HCT116 (cell line): ENCODE data around the gene MANEAL. TPM values are rescaled to one million over a fixed set of nuclear protein-coding genes. Genes with fewer than 3 reads are reported as not detected.

ENCODE experiments used
- ATAC-seq: fragments of 200-7000 bp; cut with Tn5 transposase; 2 replicates; pipeline ENCODE4 v1.9.1; 2020; ENCODE audit warnings: mild to moderate bottlenecking, moderate library complexity
- BruUV-seq: library from RNA; stranded (reverse); fragments of 400-500 nt; replicated peaks from 2 replicates; lab custom pipeline; 2021; lab: Mats Ljungman, UMichigan
- CTCF ChIA-PET: fragments of 300-600 bp; sonication (Branson Sonifier 250); formaldehyde crosslinking; loops from one replicate; lab custom pipeline; 2021; ENCODE audit warnings: antibody characterized with exemption; lab: Charles Lee
- POLR2A ChIA-PET: fragments of 300-600, 350-600 bp; sonication (Branson Sonifier 250); formaldehyde crosslinking; loops from one replicate; lab custom pipeline; 2021; ENCODE audit warnings: antibody characterized with exemption; lab: Charles Lee
- RAD21 ChIA-PET, 2 experiments: fragments of 300-600 bp; sonication (Branson Sonifier 250); formaldehyde crosslinking; loops; one replicate each; lab custom pipeline; 2023; ENCODE audit warnings: low total read pairs in 2 of 2; ENCODE audit not compliant: uncharacterized antibody in 2 of 2, unreplicated experiment in 2 of 2, low non-redundant PET in 1 of 2; lab: Charles Lee
- DNase-seq: peaks from one replicate; pipeline ENCODE4 v3.0.0-alpha.2; 2010; ENCODE audit warnings: low read depth, low spot score
- H2AFZ ChIP-seq: fragments of 200-600 bp; shearing (Covaris generic), sonication (generic); 2 replicates; pipeline ENCODE4 v1.6.1; 2017; ENCODE audit warnings: low read depth, mixed run types, mixed read lengths, antibody characterized with exemption, low read length; ENCODE audit not compliant: poor library complexity, severe bottlenecking
- H3K27ac ChIP-seq: 2 replicates; pipeline ENCODE4 v1.5.1; 2012; ENCODE audit warnings: low read depth, low read length
- H3K27me3 ChIP-seq: fragments of 200-600 bp; sonication (generic); 2 replicates; pipeline ENCODE4 v1.6.1; 2016; ENCODE audit warnings: mixed run types, low read length, mixed read lengths; ENCODE audit not compliant: insufficient read depth
- H3K36me3 ChIP-seq, 2 experiments: fragments of 200-500 bp in 1 of 2; fragments of 200-600 bp in 1 of 2; sonication (Bioruptor generic) in 1 of 2; sonication (generic) in 1 of 2; 2 replicates each; pipeline versions ENCODE4 v1.5.1 to v1.6.1; 2014 to 2016; ENCODE audit warnings: low read length in 2 of 2, inconsistent platforms in 1 of 2, mixed read lengths in 1 of 2, mixed run types in 1 of 2; ENCODE audit not compliant: insufficient read depth in 2 of 2, control insufficient read depth in 1 of 2
- H3K4me1 ChIP-seq, 2 experiments: fragments of 200-600 bp in 1 of 2; sonication (generic) in 1 of 2; 2 replicates each; pipeline versions ENCODE4 v1.5.1 to v1.6.1; 2012 to 2017; ENCODE audit warnings: low read length in 2 of 2, inconsistent platforms in 1 of 2, mild to moderate bottlenecking in 1 of 2, mixed read lengths in 1 of 2, mixed run types in 1 of 2, moderate library complexity in 1 of 2; ENCODE audit not compliant: insufficient read depth in 2 of 2, control insufficient read depth in 1 of 2
- H3K4me2 ChIP-seq: fragments of 200-600 bp; sonication (generic); 2 replicates; pipeline ENCODE4 v1.6.1; 2017; ENCODE audit warnings: mixed run types, low read length, mixed read lengths
- H3K4me3 ChIP-seq, 2 experiments: fragments of 200-600 bp in 1 of 2; sonication (generic) in 1 of 2; replicated peaks in 1 of 2; 2 replicates each; pipeline ENCODE4 v1.5.1; 2011 to 2016; ENCODE audit warnings: low read length in 2 of 2, control low read depth in 1 of 2, low read depth in 1 of 2, mild to moderate bottlenecking in 1 of 2, mixed read lengths in 1 of 2, mixed run types in 1 of 2
- H3K79me2 ChIP-seq: fragments of 200-600 bp; sonication (generic); 2 replicates; pipeline ENCODE4 v1.6.1; 2017; ENCODE audit warnings: mild to moderate bottlenecking, mixed run types, low read length, moderate library complexity, mixed read lengths; ENCODE audit not compliant: insufficient read depth
- H3K9ac ChIP-seq: fragments of 200-600 bp; sonication (generic); 2 replicates; pipeline ENCODE4 v1.6.1; 2016; ENCODE audit warnings: low read length, mixed read lengths
- H3K9me2 ChIP-seq: fragments of 200-600 bp; sonication (generic), shearing (Covaris generic); 2 replicates; pipeline ENCODE4 v1.6.1; 2017; ENCODE audit warnings: mixed run types, mild to moderate bottlenecking, moderate library complexity; ENCODE audit not compliant: insufficient read depth
- H3K9me3 ChIP-seq, 2 experiments: fragments of 200-500 bp in 1 of 2; fragments of 200-600 bp in 1 of 2; sonication (Bioruptor generic) in 1 of 2; sonication (generic) in 1 of 2; 2 replicates each; pipeline ENCODE4 v1.6.1; 2014 to 2017; ENCODE audit warnings: low read length in 2 of 2, mixed read lengths in 2 of 2, inconsistent platforms in 1 of 2, low read depth in 1 of 2, mild to moderate bottlenecking in 1 of 2, mixed run types in 1 of 2, moderate library complexity in 1 of 2; ENCODE audit not compliant: control insufficient read depth in 1 of 2, insufficient read depth in 1 of 2
- H4K20me1 ChIP-seq: fragments of 200-600 bp; sonication (generic), shearing (Covaris generic); 2 replicates; pipeline ENCODE4 v1.6.1; 2017; ENCODE audit warnings: mixed run types, mild to moderate bottlenecking, moderate library complexity; ENCODE audit not compliant: insufficient read depth
- EGR1 ChIP-seq: IDR thresholded peaks from 2 replicates; pipeline ENCODE4 v1.6.1; 2012; ENCODE audit warnings: low read depth
- ELF1 ChIP-seq: IDR thresholded peaks from 2 replicates; pipeline ENCODE4 v1.6.1; 2012; ENCODE audit warnings: low read depth, borderline replicate concordance
- EZH2 ChIP-seq: fragments of 200-600 bp; sonication (generic); IDR thresholded peaks from 2 replicates; pipeline ENCODE4 v1.6.1; 2017; ENCODE audit warnings: antibody characterized with exemption, mixed run types
- EZH2phosphoT487 ChIP-seq: fragments of 200-600 bp; IDR thresholded peaks from 2 replicates; pipeline ENCODE4 v1.6.1; 2018; ENCODE audit warnings: antibody characterized with exemption, borderline replicate concordance
- SIN3A ChIP-seq: IDR thresholded peaks from 2 replicates; pipeline ENCODE4 v1.6.1; 2012; ENCODE audit warnings: low read depth
- SP1 ChIP-seq: IDR thresholded peaks from 2 replicates; pipeline ENCODE4 v1.6.1; 2012; ENCODE audit warnings: low read depth
- SRF ChIP-seq: IDR thresholded peaks from 2 replicates; pipeline ENCODE4 v1.6.1; 2012; ENCODE audit warnings: low read depth
- YY1 ChIP-seq: IDR thresholded peaks from 2 replicates; pipeline ENCODE4 v1.6.1; 2011; ENCODE audit warnings: low read length, low read depth, moderate library complexity, mild to moderate bottlenecking; ENCODE audit not compliant: insufficient replicate concordance; ENCODE audit errors: extremely low read depth
- ZNF274 ChIP-seq: fragments of 200-500 bp; sonication (Bioruptor generic); IDR thresholded peaks from 2 replicates; pipeline ENCODE4 v1.6.1; 2014; ENCODE audit warnings: mild to moderate bottlenecking, low read depth, low read length, inconsistent platforms
- intact Hi-C: fragments of 100-400 bp; cut with micrococcal nuclease; formaldehyde crosslinking; loops from 2 replicates; pipeline ENCODE4 v1.10.0; 2022
- total RNA-seq: library from RNA; stranded (reverse); gene quantifications from one replicate; pipeline ENCODE4 v1.2.1, GENCODE V29; 2021; ENCODE audit not compliant: unreplicated experiment
- TF ChIP-seq, protein P1 (sequence below), 3 experiments: fragments of 200-600 bp in 1 of 3; sonication (generic) in 1 of 3; IDR thresholded peaks in 2 of 3; conservative IDR thresholded peaks in 1 of 3; 2 replicates each; pipeline ENCODE4 v1.5.1; 2012 to 2017; ENCODE audit warnings: low read depth in 2 of 3, low read length in 2 of 3, antibody characterized with exemption in 1 of 3, borderline replicate concordance in 1 of 3, control low read depth in 1 of 3, mild to moderate bottlenecking in 1 of 3, mixed read lengths in 1 of 3, mixed run types in 1 of 3, moderate library complexity in 1 of 3; ENCODE audit not compliant: insufficient read depth in 1 of 3
- TF ChIP-seq, protein P2 (sequence below): IDR thresholded peaks from 2 replicates; pipeline ENCODE4 v1.6.1; 2012; ENCODE audit warnings: low read depth
- TF ChIP-seq, protein P3 (sequence below): IDR thresholded peaks from 2 replicates; pipeline ENCODE4 v1.6.1; 2012
- TF ChIP-seq, protein P4 (sequence below): IDR thresholded peaks from 2 replicates; pipeline ENCODE4 v1.6.1; 2011; ENCODE audit warnings: mild to moderate bottlenecking, low read length, moderate library complexity; ENCODE audit not compliant: insufficient replicate concordance; ENCODE audit errors: extremely low read depth

MANEAL gene
- total RNA-seq, 1 experiment from 2014 or later: 17.3 TPM

DNA sequence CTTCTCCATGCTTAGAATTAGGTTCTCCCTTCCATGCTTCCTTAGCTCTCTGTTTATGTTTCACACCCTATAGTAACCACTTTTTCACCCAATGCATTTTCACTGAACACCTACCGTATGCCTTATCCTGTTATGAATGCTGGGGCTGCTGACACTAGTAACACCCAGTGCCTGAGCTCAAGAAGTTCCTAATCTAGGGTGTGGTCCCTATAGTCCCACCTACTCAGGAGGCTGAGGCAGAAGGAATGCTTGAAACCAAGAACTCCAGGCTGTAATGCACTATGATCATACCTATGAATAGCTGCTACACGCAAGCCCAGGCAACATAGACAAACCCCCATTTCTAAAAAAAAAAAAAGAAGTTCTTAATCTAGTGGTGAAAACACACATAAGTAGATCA is 34.2 kb upstream of the MANEAL start (continued):
- TF ChIP-seq ELF1 (no peak), EZH2 (no peak)

DNA sequence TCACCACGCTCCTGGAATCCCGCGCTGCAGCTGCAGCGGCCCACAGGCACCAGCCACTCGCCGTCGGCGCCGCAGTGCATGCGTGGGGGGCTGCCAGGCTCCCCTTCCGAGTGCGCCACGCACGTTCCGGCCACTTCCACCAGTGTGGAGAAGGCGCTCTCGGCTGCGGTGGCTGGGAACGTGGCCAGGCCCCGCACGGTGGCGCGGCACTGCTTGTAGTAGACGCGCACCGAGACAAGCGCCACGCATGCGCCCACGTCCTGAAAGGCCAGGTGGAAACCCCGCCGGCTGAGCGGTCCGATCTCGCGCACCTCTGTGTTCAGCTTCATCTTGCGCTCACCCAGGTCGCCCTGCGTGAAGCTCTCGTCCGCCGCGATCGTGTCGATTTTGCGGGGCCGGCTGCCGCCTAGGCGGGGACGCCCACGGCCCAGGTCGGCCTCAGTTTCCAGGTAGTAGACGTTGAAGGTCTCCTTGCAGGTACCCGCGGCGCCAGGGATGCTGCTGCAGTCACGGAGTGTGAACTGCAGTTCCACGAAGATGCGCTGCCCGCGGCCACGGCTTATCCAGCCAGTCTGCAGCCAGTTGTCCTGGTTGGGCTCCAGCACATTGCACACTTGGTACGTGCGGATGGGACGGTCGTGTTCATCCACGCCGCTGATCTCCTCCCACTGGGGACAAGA is 32.1 kb upstream of the MANEAL start:
- BruUV-seq: no TSS peak
- Histone ChIP-seq H3K9me2 (no peaks in the 10 kb centered on the region), H3K36me3 (no peaks in the 10 kb centered on the region), H3K4me2 (no peak overlapping the region), H4K20me1 (no peaks in the 10 kb centered on the region), H3K27me3 (peaks cover 30% of the 10 kb centered on the region), H3K27ac (no peak overlapping the region), H3K4me1 (peaks cover 0 to 8% of the 10 kb centered on the region in 2 experiments; a peak in 1 of 4 replicates), H3K4me3 (no peak overlapping the region), H2AFZ (no peak overlapping the region), H3K9me3 (no peaks in the 10 kb centered on the region), H3K79me2 (no peaks in the 10 kb centered on the region), H3K9ac (no peak overlapping the region)
- no peak for DNase-seq
- ATAC-seq: no peak
- TF ChIP-seq SP1 (no peak), SIN3A (no peak), EZH2phosphoT487 (no peak), YY1 (no peak), SRF (no peak), ZNF274 (no peak), EGR1 (no peak)
- TF ChIP-seq, protein P1, sequence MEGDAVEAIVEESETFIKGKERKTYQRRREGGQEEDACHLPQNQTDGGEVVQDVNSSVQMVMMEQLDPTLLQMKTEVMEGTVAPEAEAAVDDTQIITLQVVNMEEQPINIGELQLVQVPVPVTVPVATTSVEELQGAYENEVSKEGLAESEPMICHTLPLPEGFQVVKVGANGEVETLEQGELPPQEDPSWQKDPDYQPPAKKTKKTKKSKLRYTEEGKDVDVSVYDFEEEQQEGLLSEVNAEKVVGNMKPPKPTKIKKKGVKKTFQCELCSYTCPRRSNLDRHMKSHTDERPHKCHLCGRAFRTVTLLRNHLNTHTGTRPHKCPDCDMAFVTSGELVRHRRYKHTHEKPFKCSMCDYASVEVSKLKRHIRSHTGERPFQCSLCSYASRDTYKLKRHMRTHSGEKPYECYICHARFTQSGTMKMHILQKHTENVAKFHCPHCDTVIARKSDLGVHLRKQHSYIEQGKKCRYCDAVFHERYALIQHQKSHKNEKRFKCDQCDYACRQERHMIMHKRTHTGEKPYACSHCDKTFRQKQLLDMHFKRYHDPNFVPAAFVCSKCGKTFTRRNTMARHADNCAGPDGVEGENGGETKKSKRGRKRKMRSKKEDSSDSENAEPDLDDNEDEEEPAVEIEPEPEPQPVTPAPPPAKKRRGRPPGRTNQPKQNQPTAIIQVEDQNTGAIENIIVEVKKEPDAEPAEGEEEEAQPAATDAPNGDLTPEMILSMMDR (IDR thresholded peaks at IDR 0.05 in 2 of 3, conservative IDR thresholded peaks at IDR 0.05 in 1 of 3; ENCODE audit: borderline replicate concordance in 1 of 3, insufficient read depth in 1 of 3, low read depth in 2 of 3, low read length in 2 of 3): no peak
- TF ChIP-seq, protein P2, sequence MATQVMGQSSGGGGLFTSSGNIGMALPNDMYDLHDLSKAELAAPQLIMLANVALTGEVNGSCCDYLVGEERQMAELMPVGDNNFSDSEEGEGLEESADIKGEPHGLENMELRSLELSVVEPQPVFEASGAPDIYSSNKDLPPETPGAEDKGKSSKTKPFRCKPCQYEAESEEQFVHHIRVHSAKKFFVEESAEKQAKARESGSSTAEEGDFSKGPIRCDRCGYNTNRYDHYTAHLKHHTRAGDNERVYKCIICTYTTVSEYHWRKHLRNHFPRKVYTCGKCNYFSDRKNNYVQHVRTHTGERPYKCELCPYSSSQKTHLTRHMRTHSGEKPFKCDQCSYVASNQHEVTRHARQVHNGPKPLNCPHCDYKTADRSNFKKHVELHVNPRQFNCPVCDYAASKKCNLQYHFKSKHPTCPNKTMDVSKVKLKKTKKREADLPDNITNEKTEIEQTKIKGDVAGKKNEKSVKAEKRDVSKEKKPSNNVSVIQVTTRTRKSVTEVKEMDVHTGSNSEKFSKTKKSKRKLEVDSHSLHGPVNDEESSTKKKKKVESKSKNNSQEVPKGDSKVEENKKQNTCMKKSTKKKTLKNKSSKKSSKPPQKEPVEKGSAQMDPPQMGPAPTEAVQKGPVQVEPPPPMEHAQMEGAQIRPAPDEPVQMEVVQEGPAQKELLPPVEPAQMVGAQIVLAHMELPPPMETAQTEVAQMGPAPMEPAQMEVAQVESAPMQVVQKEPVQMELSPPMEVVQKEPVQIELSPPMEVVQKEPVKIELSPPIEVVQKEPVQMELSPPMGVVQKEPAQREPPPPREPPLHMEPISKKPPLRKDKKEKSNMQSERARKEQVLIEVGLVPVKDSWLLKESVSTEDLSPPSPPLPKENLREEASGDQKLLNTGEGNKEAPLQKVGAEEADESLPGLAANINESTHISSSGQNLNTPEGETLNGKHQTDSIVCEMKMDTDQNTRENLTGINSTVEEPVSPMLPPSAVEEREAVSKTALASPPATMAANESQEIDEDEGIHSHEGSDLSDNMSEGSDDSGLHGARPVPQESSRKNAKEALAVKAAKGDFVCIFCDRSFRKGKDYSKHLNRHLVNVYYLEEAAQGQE: no peak
- TF ChIP-seq, protein P3, sequence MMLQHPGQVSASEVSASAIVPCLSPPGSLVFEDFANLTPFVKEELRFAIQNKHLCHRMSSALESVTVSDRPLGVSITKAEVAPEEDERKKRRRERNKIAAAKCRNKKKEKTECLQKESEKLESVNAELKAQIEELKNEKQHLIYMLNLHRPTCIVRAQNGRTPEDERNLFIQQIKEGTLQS: no peak
- TF ChIP-seq, protein P4, sequence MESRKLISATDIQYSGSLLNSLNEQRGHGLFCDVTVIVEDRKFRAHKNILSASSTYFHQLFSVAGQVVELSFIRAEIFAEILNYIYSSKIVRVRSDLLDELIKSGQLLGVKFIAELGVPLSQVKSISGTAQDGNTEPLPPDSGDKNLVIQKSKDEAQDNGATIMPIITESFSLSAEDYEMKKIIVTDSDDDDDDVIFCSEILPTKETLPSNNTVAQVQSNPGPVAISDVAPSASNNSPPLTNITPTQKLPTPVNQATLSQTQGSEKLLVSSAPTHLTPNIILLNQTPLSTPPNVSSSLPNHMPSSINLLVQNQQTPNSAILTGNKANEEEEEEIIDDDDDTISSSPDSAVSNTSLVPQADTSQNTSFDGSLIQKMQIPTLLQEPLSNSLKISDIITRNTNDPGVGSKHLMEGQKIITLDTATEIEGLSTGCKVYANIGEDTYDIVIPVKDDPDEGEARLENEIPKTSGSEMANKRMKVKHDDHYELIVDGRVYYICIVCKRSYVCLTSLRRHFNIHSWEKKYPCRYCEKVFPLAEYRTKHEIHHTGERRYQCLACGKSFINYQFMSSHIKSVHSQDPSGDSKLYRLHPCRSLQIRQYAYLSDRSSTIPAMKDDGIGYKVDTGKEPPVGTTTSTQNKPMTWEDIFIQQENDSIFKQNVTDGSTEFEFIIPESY: no peak
- CTCF ChIA-PET: no interaction called here
- RAD21 ChIA-PET: no interaction called here
- intact Hi-C loops: no loop called here
- POLR2A ChIA-PET: no interaction called here
